ENCODE data around the gene GNAQ. TPM values are rescaled to one million over a fixed set of nuclear protein-coding genes. Genes with fewer than 3 reads are reported as not detected.

The GNAQ gene
- total RNA-seq, 4 donors from 2014 or later: 64.0 to 80.4 (median 69.2) TPM

DNA sequence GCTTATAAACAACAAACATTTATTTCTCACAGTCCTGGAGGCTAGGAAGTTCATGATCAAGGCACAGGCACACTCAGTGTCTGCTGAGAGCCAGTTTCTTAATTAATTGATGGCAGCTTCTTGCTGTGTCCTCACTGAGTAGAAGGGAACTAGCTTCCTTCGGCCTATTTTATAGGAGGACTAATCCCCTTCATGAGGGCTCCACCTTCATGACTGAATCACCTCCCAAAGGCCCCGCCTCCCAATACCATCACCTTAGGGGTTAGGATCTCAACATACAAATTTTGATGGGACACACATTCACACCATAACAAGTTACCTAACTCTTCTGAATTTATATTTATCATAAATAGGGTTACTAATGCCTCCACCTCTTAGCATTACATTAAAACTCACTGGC, 129.8 kb downstream of the GNAQ start:
- Histone ChIP-seq H3K27me3 (no peaks in the 10 kb centered on the region), H3K4me3 (no peak overlapping the region), H3K36me3 (no peaks in the 10 kb centered on the region), H3K27ac (replicated peaks in 1 of 4) (no peak overlapping the region), H3K4me1 (peaks cover 3 to 22% (median 22%) of the 10 kb centered on the region in 4 donors), H3K9me3 (no peaks in the 10 kb centered on the region)
- DNase-seq (ENCODE audit: extremely low spot score): no peak
- 94% methylated on average over 2 of the region's 2 CpGs for WGBS
- TF ChIP-seq POLR2A (IDR thresholded peaks at IDR 0.05; ENCODE audit: low read depth) (no peak), POLR2AphosphoS5 (IDR thresholded peaks at IDR 0.05) (no peak), EP300 (IDR thresholded peaks at IDR 0.05) (no peak)
- TF ChIP-seq, protein P1, sequence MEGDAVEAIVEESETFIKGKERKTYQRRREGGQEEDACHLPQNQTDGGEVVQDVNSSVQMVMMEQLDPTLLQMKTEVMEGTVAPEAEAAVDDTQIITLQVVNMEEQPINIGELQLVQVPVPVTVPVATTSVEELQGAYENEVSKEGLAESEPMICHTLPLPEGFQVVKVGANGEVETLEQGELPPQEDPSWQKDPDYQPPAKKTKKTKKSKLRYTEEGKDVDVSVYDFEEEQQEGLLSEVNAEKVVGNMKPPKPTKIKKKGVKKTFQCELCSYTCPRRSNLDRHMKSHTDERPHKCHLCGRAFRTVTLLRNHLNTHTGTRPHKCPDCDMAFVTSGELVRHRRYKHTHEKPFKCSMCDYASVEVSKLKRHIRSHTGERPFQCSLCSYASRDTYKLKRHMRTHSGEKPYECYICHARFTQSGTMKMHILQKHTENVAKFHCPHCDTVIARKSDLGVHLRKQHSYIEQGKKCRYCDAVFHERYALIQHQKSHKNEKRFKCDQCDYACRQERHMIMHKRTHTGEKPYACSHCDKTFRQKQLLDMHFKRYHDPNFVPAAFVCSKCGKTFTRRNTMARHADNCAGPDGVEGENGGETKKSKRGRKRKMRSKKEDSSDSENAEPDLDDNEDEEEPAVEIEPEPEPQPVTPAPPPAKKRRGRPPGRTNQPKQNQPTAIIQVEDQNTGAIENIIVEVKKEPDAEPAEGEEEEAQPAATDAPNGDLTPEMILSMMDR (IDR thresholded peaks at IDR 0.05): no peak
- intact Hi-C loops (cut with DNase I): no loop called here

- TF ChIP-seq EP300 (IDR thresholded peaks at IDR 0.05) (no peak), POLR2AphosphoS5 (IDR thresholded peaks at IDR 0.05) (no peak), POLR2A (IDR thresholded peaks at IDR 0.05; ENCODE audit: low read depth) (no peak)
- TF ChIP-seq, protein P1 (IDR thresholded peaks at IDR 0.05): no peak
- no peak for DNase-seq (ENCODE audit: extremely low spot score)
- Histone ChIP-seq H3K36me3 (no peaks in the 10 kb centered on the region), H3K27ac (replicated peaks in 1 of 4) (no peak overlapping the region), H3K4me3 (no peak overlapping the region), H3K4me1 (peaks cover 3 to 21% (median 18%) of the 10 kb centered on the region in 4 donors), H3K9me3 (no peaks in the 10 kb centered on the region), H3K27me3 (no peaks in the 10 kb centered on the region)
- WGBS: 95% methylated on average over 3 of the region's 3 CpGs
- intact Hi-C loops (cut with DNase I): no loop called here
Observed at GRCh38 chr9:77901018-77901417, 130.6 kb downstream of the GNAQ start.

DNA sequence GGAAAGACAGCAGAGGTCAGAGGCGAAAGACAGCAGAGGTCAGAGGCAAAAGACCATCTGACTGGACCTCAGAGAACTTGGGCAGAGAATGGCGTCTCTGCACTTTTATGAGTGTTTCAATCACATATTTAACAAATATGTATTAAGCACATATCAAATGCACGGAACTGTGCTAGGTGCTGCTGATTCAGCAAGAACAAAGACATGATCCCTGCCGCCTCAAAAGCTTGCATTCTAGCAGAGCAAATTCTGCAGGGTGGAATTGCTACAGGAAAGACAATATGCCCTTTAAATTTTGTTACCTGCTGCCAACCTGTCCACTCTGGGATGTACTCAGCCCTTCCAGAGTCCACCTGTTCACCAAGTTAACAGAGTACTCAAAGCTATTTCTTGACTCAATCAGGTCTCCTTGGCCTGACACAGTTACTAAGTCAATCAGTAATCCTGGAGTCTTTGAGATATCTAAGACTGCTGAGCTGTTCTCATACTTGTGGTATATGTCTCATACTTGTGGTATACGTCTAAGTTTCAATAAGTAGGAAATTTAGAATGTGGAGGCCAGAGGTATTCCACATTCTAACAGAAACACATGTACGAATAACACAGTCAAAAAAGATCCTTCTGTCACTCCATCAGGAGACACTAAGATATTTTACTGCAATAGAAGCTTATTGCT, 131.8 kb downstream of the GNAQ start:
- Histone ChIP-seq H3K9me3 (no peaks in the 10 kb centered on the region), H3K27me3 (no peaks in the 10 kb centered on the region), H3K4me1 (peaks cover 3 to 18% (median 17%) of the 10 kb centered on the region in 4 donors), H3K36me3 (no peaks in the 10 kb centered on the region), H3K4me3 (no peak overlapping the region), H3K27ac (replicated peaks in 1 of 4) (no peak overlapping the region)
- no peak for DNase-seq (ENCODE audit: extremely low spot score)
- no peak for TF ChIP-seq POLR2AphosphoS5 (IDR thresholded peaks at IDR 0.05)
- TF ChIP-seq, protein P1 (IDR thresholded peaks at IDR 0.05): no peak
- TF ChIP-seq EP300 (IDR thresholded peaks at IDR 0.05): no peak
- TF ChIP-seq POLR2A (IDR thresholded peaks at IDR 0.05; ENCODE audit: low read depth): no peak
- intact Hi-C loops (cut with DNase I): no loop called here
- 95% methylated on average over 6 of the region's 6 CpGs for WGBS

DNA sequence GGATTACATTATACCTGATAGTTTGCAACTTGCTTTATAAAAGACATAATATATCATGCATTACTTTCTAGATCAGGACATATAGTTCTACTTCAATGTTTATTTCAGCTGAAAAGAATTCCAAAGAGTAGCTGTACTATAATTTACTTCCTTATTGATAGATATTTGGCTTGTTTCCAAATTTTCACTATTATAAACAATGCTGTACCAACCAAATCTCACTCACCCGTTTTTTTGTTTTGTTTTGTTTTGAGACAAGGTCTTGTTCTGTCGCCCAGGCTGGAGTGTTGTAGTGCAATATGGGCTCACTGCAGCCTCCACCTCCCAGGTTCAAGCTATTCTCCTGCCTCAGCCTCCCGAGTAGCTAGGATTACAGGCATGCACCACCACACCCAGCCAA, 132.7 kb downstream of the GNAQ start:
- no peaks in the 10 kb centered on the region for H3K9me3 ChIP-seq
- no peaks in the 10 kb centered on the region for H3K36me3 ChIP-seq
- no peaks in the 10 kb centered on the region for H3K27me3 ChIP-seq
- peaks cover 3 to 18% (median 17%) of the 10 kb centered on the region in 4 donors for H3K4me1 ChIP-seq
- no peak overlapping the region for H3K4me3 ChIP-seq
- H3K27ac ChIP-seq (replicated peaks in 1 of 4): no peak overlapping the region
- 67% methylated on average over 3 of the region's 3 CpGs for WGBS
- no peak for TF ChIP-seq POLR2AphosphoS5 (IDR thresholded peaks at IDR 0.05)
- TF ChIP-seq, protein P1 (IDR thresholded peaks at IDR 0.05): no peak
- TF ChIP-seq POLR2A (IDR thresholded peaks at IDR 0.05; ENCODE audit: low read depth): no peak
- TF ChIP-seq EP300 (IDR thresholded peaks at IDR 0.05): no peak
- intact Hi-C loops (cut with DNase I): no loop called here
- DNase-seq (ENCODE audit: extremely low spot score): no peak
